Activated CD4-positive, alpha-beta T cell treated with anti-CD3 and anti-CD28 coated beads, Interleukin-2, amount 10 ng/mL, durations not matched to agents 7 days and 5 days (primary cell): ENCODE data around the gene PPIF. TPM values are rescaled to one million over a fixed set of nuclear protein-coding genes. Genes with fewer than 3 reads are reported as not detected.
"Not testable (repeated sequence)": the region's sequence is repeated elsewhere in the genome, so short reads cannot be mapped to it uniquely, and the experiment has no call there.

Source experiments
- CTCF ChIA-PET: fragments of 350-600 bp; sonication (Branson Sonifier 250); formaldehyde crosslinking; loops from one replicate; lab custom pipeline; 2021; ENCODE audit warnings: antibody characterized with exemption; lab: Charles Lee
- POLR2A ChIA-PET: fragments of 350-600 bp; sonication (Branson Sonifier 250); formaldehyde crosslinking; loops from one replicate; lab custom pipeline; 2021; ENCODE audit warnings: antibody characterized with exemption; lab: Charles Lee
- DNase-seq: peaks from one replicate; pipeline ENCODE4 v3.0.0-alpha.2; 2020
- H3K27ac Mint-ChIP-seq: one replicate; pipeline ENCODE4 v1.8.0; 2021; ENCODE audit warnings: mild to moderate bottlenecking, moderate library complexity, mixed read lengths
- H3K27me3 Mint-ChIP-seq: one replicate; pipeline ENCODE4 v1.8.0; 2021; ENCODE audit warnings: mixed read lengths
- H3K36me3 Mint-ChIP-seq: one replicate; pipeline ENCODE4 v1.8.0; 2021; ENCODE audit warnings: low read depth, mixed read lengths
- H3K4me1 Mint-ChIP-seq: one replicate; pipeline ENCODE4 v1.8.0; 2021; ENCODE audit warnings: mixed read lengths
- H3K4me3 Mint-ChIP-seq: one replicate; pipeline ENCODE4 v1.8.0; 2021; ENCODE audit warnings: mild to moderate bottlenecking, moderate library complexity, mixed read lengths
- H3K9me3 Mint-ChIP-seq: one replicate; pipeline ENCODE4 v1.8.0; 2021; ENCODE audit warnings: mixed read lengths
- total RNA-seq, 2 experiments: library from RNA; stranded (reverse); gene quantifications; one replicate each; pipeline ENCODE4 v1.2.3, GENCODE V29; 2021

The PPIF gene
- total RNA-seq, 2 experiments from 2014 or later, result 53.7 to 56.7 TPM

- Mint-ChIP-seq H3K36me3 (peaks cover 7% of the 10 kb centered on the region), H3K27me3 (no peaks in the 10 kb centered on the region), H3K9me3 (peaks cover 2% of the 10 kb centered on the region), H3K27ac (no peak overlapping the region), H3K4me1 (peaks cover 18% of the 10 kb centered on the region), H3K4me3 (no peak overlapping the region)
- DNase-seq, result no peak
- ChIA-PET POLR2A (no interaction called here), CTCF (interaction anchor here (1.2 to 12.6 kb wide), 5 partner anchors 8 to 52 kb away, joined by 3 to 147 read pairs (median 5); partner anchors contain the start of gene PPIF)
These were observed 11.6 kb upstream of the PPIF start for GRCh38 chr10:79335470-79336235.

GRCh38 chr10:79336276-79336675 lies 11.0 kb upstream of the PPIF start:
- Mint-ChIP-seq H3K27ac (peak overlapping the region; percentile 20), H3K36me3 (peaks cover 7% of the 10 kb centered on the region), H3K4me1 (peaks cover 15% of the 10 kb centered on the region), H3K4me3 (no peak overlapping the region), H3K27me3 (no peaks in the 10 kb centered on the region), H3K9me3 (peaks cover 2% of the 10 kb centered on the region)
- no peak for DNase-seq
- ChIA-PET POLR2A (no interaction called here), CTCF (interaction anchor here (0.7 to 12.6 kb wide), 4 partner anchors 9 to 131 kb away, joined by 3 to 147 read pairs (median 18); partner anchors contain the start of gene PPIF)

GRCh38 chr10:79336739-79337138 lies 10.5 kb upstream of the PPIF start:
- Mint-ChIP-seq H3K27me3 (no peaks in the 10 kb centered on the region), H3K4me3 (no peak overlapping the region), H3K36me3 (peaks cover 7% of the 10 kb centered on the region), H3K27ac (no peak overlapping the region), H3K9me3 (peaks cover 2% of the 10 kb centered on the region), H3K4me1 (peaks cover 11% of the 10 kb centered on the region)
- no peak for DNase-seq
- ChIA-PET POLR2A (no interaction called here), CTCF (interaction anchor here (0.7 to 12.6 kb wide), 6 partner anchors 8 to 131 kb away, joined by 3 to 147 read pairs (median 3); partner anchors contain the start of gene PPIF)

GRCh38 chr10:79337783-79338469 lies 9.3 kb upstream of the PPIF start:
- H3K4me3 Mint-ChIP-seq, POLR2A ChIA-PET, H3K36me3 Mint-ChIP-seq, H3K9me3 Mint-ChIP-seq, H3K27me3 Mint-ChIP-seq, H3K4me1 Mint-ChIP-seq, H3K27ac Mint-ChIP-seq, DNase-seq: not testable (repeated sequence)
- CTCF ChIA-PET, result interaction anchor here (0.6 to 12.6 kb wide), 4 partner anchors 8 to 20 kb away, joined by 3 to 147 read pairs (median 3); partner anchors contain the start of gene PPIF

- POLR2A ChIA-PET, result no interaction called here
- H3K4me3 Mint-ChIP-seq, result no peak overlapping the region
- DNase-seq, result no peak
These were observed 8.0 kb upstream of the PPIF start for GRCh38 chr10:79339266-79339665.

GRCh38 chr10:79340646-79341244 lies 6.5 kb upstream of the PPIF start:
- DNase-seq, result no peak

More at GRCh38 chr10:79339266-79339665, 8.0 kb upstream of the PPIF start:
- no peaks in the 10 kb centered on the region for H3K9me3 Mint-ChIP-seq
- H3K27ac Mint-ChIP-seq, result no peak overlapping the region
- peaks cover 17% of the 10 kb centered on the region for H3K4me1 Mint-ChIP-seq
- peaks cover 3% of the 10 kb centered on the region for H3K36me3 Mint-ChIP-seq
- CTCF ChIA-PET, result interaction anchor here (12.6 kb wide), 1 partner anchor 7 kb away, joined by 147 read pairs; the partner anchor contains the start of gene PPIF
- no peaks in the 10 kb centered on the region for H3K27me3 Mint-ChIP-seq

GRCh38 chr10:79342295-79342761 lies 4.9 kb upstream of the PPIF start:
- H3K36me3 Mint-ChIP-seq, result no peaks in the 10 kb centered on the region
- peaks cover 23% of the 10 kb centered on the region for H3K4me1 Mint-ChIP-seq
- CTCF ChIA-PET, result interaction anchor here (0.8 to 8.0 kb wide), 4 partner anchors 10 to 32 kb away, joined by 3 to 147 read pairs (median 4); no protein-coding TSS in a partner anchor
- no peaks in the 10 kb centered on the region for H3K27me3 Mint-ChIP-seq
- no peak for DNase-seq
- H3K9me3 Mint-ChIP-seq, result no peaks in the 10 kb centered on the region
- H3K4me3 Mint-ChIP-seq, result no peak overlapping the region
- no peak overlapping the region for H3K27ac Mint-ChIP-seq
- POLR2A ChIA-PET, result no interaction called here

More at GRCh38 chr10:79340646-79341244, 6.5 kb upstream of the PPIF start:
- Mint-ChIP-seq H3K27me3 (no peaks in the 10 kb centered on the region), H3K9me3 (no peaks in the 10 kb centered on the region), H3K27ac (no peak overlapping the region), H3K4me1 (peaks cover 24% of the 10 kb centered on the region), H3K4me3 (no peak overlapping the region), H3K36me3 (peaks cover 3% of the 10 kb centered on the region)
- CTCF ChIA-PET, result interaction anchor here (0.6 to 1.4 kb wide), 5 partner anchors 9 to 37 kb away, joined by 3 to 5 read pairs (median 4); no protein-coding TSS in a partner anchor
- POLR2A ChIA-PET, result interaction anchor here (0.6 kb wide), 1 partner anchor 18 kb away, joined by 3 read pairs; no protein-coding TSS in a partner anchor

GRCh38 chr10:79342811-79343561 lies 4.3 kb upstream of the PPIF start:
- no peaks in the 10 kb centered on the region for H3K27me3 Mint-ChIP-seq
- no peak overlapping the region for H3K4me3 Mint-ChIP-seq
- CTCF ChIA-PET, result interaction anchor here (0.6 to 8.0 kb wide), 5 partner anchors 10 to 32 kb away, joined by 3 to 147 read pairs (median 3); no protein-coding TSS in a partner anchor
- POLR2A ChIA-PET, result no interaction called here
- no peaks in the 10 kb centered on the region for H3K9me3 Mint-ChIP-seq
- no peak overlapping the region for H3K27ac Mint-ChIP-seq
- DNase-seq, result no peak
- peaks cover 23% of the 10 kb centered on the region for H3K4me1 Mint-ChIP-seq
- H3K36me3 Mint-ChIP-seq, result no peaks in the 10 kb centered on the region

- ChIA-PET CTCF (interaction anchor here (0.7 to 8.0 kb wide), 11 partner anchors 12 to 1040 kb away, joined by 3 to 147 read pairs (median 3); no protein-coding TSS in a partner anchor), POLR2A (interaction anchor here (0.6 kb wide), 1 partner anchor 58 kb away, joined by 4 read pairs; no protein-coding TSS in a partner anchor)
- H3K27ac Mint-ChIP-seq, result no peak overlapping the region
- H3K36me3 Mint-ChIP-seq, result peaks cover 10% of the 10 kb centered on the region
- H3K4me3 Mint-ChIP-seq, result no peak overlapping the region
- no peak for DNase-seq
- no peaks in the 10 kb centered on the region for H3K9me3 Mint-ChIP-seq
- peaks cover 35% of the 10 kb centered on the region for H3K4me1 Mint-ChIP-seq
- H3K27me3 Mint-ChIP-seq, result no peaks in the 10 kb centered on the region
These were observed 2.6 kb upstream of the PPIF start for GRCh38 chr10:79344502-79345195.

GRCh38 chr10:79345241-79346011 lies 1.8 kb upstream of the PPIF start:
- H3K4me1 Mint-ChIP-seq, result peaks cover 43% of the 10 kb centered on the region
- DNase-seq, result no peak
- peaks cover 18% of the 10 kb centered on the region for H3K36me3 Mint-ChIP-seq
- ChIA-PET POLR2A (no interaction called here), CTCF (interaction anchor here (0.7 to 8.0 kb wide), 10 partner anchors 13 to 1041 kb away, joined by 3 to 147 read pairs (median 4); no protein-coding TSS in a partner anchor)
- H3K27me3 Mint-ChIP-seq, result no peaks in the 10 kb centered on the region
- H3K9me3 Mint-ChIP-seq, result no peaks in the 10 kb centered on the region
- no peak overlapping the region for H3K4me3 Mint-ChIP-seq
- H3K27ac Mint-ChIP-seq, result peak overlapping the region; percentile 13

- Mint-ChIP-seq H3K4me1 (peaks cover 43% of the 10 kb centered on the region), H3K27ac (no peak overlapping the region), H3K4me3 (no peak overlapping the region), H3K36me3 (peaks cover 21% of the 10 kb centered on the region), H3K27me3 (no peaks in the 10 kb centered on the region), H3K9me3 (no peaks in the 10 kb centered on the region)
- ChIA-PET CTCF (interaction anchor here (1.3 to 8.0 kb wide), 7 partner anchors 13 to 65 kb away, joined by 3 to 147 read pairs (median 5); no protein-coding TSS in a partner anchor), POLR2A (no interaction called here)
- DNase-seq, result no peak
These were observed 1.3 kb upstream of the PPIF start for GRCh38 chr10:79346012-79346340.
